Liver (tissue), 9 donors: ENCODE data around the gene UBA1. TPM values are rescaled to one million over a fixed set of nuclear protein-coding genes. Genes with fewer than 3 reads are reported as not detected.

Experiments used
- DNase-seq: peaks from one replicate; pipeline ENCODE4 v3.0.0-alpha.2; 2017; ENCODE audit warnings: low spot score
- H3K27ac ChIP-seq, 2 donors: one replicate each; pipeline ENCODE4 v1.7.0; 2013; ENCODE audit warnings: inconsistent platforms in 2 of 2, low read length in 2 of 2, control low read depth in 1 of 2, low read depth in 1 of 2, mild to moderate bottlenecking in 1 of 2
- H3K27me3 ChIP-seq, 4 donors: one replicate each; pipeline versions ENCODE4 v1.6.1 to v1.7.0; 2013; ENCODE audit warnings: low read length in 3 of 4, inconsistent platforms in 1 of 4, mild to moderate bottlenecking in 1 of 4, moderate library complexity in 1 of 4; ENCODE audit not compliant: control insufficient read depth in 4 of 4, insufficient read depth in 4 of 4
- H3K36me3 ChIP-seq, 4 donors: one replicate each; pipeline versions ENCODE4 v1.6.1 to v1.7.0; 2013; ENCODE audit warnings: low read length in 3 of 4, mild to moderate bottlenecking in 3 of 4, low read depth in 1 of 4, moderate library complexity in 1 of 4; ENCODE audit not compliant: control insufficient read depth in 4 of 4, insufficient read depth in 3 of 4
- H3K4me1 ChIP-seq, 4 donors: one replicate each; pipeline versions ENCODE4 v1.6.1 to v1.7.0; 2013; ENCODE audit warnings: low read length in 3 of 4, mild to moderate bottlenecking in 3 of 4, moderate library complexity in 1 of 4; ENCODE audit not compliant: control insufficient read depth in 4 of 4, insufficient read depth in 4 of 4
- H3K4me3 ChIP-seq, 3 donors: one replicate each; pipeline versions ENCODE4 v1.6.1 to v1.7.0; 2013; ENCODE audit warnings: low read length in 3 of 3, control low read depth in 1 of 3, low read depth in 1 of 3, mild to moderate bottlenecking in 1 of 3
- H3K9ac ChIP-seq, 2 donors: one replicate each; pipeline ENCODE4 v1.7.0; 2013; ENCODE audit warnings: low read length in 2 of 2, mild to moderate bottlenecking in 2 of 2, moderate library complexity in 2 of 2, control low read depth in 1 of 2, low read depth in 1 of 2
- H3K9me3 ChIP-seq, 4 donors: one replicate each; pipeline versions ENCODE4 v1.6.1 to v1.7.0; 2013; ENCODE audit warnings: low read length in 3 of 4; ENCODE audit not compliant: control insufficient read depth in 4 of 4
- EGR1 ChIP-seq, 2 donors: IDR thresholded peaks; 2 replicates each; pipeline ENCODE4 v1.6.1; 2016 to 2018; ENCODE audit warnings: antibody characterized with exemption in 2 of 2, low read depth in 2 of 2
- FOXA2 ChIP-seq: IDR thresholded peaks from 2 replicates; pipeline ENCODE4 v1.6.1; 2016; ENCODE audit warnings: antibody characterized with exemption
- HNF4A ChIP-seq, 2 donors: conservative IDR thresholded peaks; 2 replicates each; pipeline ENCODE4 v1.6.1; 2016; ENCODE audit warnings: antibody characterized with exemption in 2 of 2, mild to moderate bottlenecking in 2 of 2
- HNF4G ChIP-seq: IDR thresholded peaks from 2 replicates; pipeline ENCODE4 v1.6.1; 2016; ENCODE audit warnings: antibody characterized with exemption
- JUND ChIP-seq, 2 donors: IDR thresholded peaks; 2 replicates each; pipeline ENCODE4 v1.6.1; 2016; ENCODE audit warnings: antibody characterized with exemption in 2 of 2
- MAX ChIP-seq: IDR thresholded peaks from 2 replicates; pipeline ENCODE4 v1.6.1; 2016; ENCODE audit warnings: antibody characterized with exemption
- NR2F2 ChIP-seq: IDR thresholded peaks from 2 replicates; pipeline ENCODE4 v1.6.1; 2016; ENCODE audit warnings: antibody characterized with exemption
- REST ChIP-seq: IDR thresholded peaks from 2 replicates; pipeline ENCODE4 v1.6.1; 2016; ENCODE audit warnings: antibody characterized with exemption, mild to moderate bottlenecking
- RXRA ChIP-seq, 2 donors: IDR thresholded peaks; 2 replicates each; pipeline ENCODE4 v1.6.1; 2017 to 2018; ENCODE audit warnings: antibody characterized with exemption in 2 of 2, mild to moderate bottlenecking in 1 of 2
- SP1 ChIP-seq: IDR thresholded peaks from 2 replicates; pipeline ENCODE4 v1.6.1; 2018; ENCODE audit warnings: antibody characterized with exemption, mild to moderate bottlenecking
- ZBTB33 ChIP-seq: IDR thresholded peaks from 2 replicates; pipeline ENCODE4 v1.6.1; 2016; ENCODE audit warnings: antibody characterized with exemption
- WGBS: extraction: QIAGEN DNeasy Blood & Tissue Kit; methylation state at CpG from one replicate; pipeline ENCODE4 v1.1.7; 2013; 5-methylcytosine and 5-hydroxymethylcytosine counted together
- polyA plus RNA-seq, 2 donors: library from polyadenylated mRNA; stranded (reverse) in 1 of 2; unstranded in 1 of 2; fragments of 200-250 nt in 1 of 2; fragments of >200 nt in 1 of 2; fragmentation: Nextera tagmentation in 1 of 2; extraction: Ambion mirVana in 1 of 2; gene quantifications; one replicate each; pipeline versions ENCODE4 v1.2.1 to v1.2.3, GENCODE V29; 2013 to 2015
- total RNA-seq, 2 donors: library from RNA; depleted of rRNA; stranded (reverse); fragments of >200 nt; gene quantifications; one replicate each; pipeline ENCODE4 v1.2.3, GENCODE V29; 2014
- donor health status: healthy.
- donor health status: healthy.
- donor health status: healthy.
- donor health status: healthy.
- donor health status: healthy.

The UBA1 gene
- total and polyA plus RNA-seq, 4 donors, result 39.8 to 85.4 (median 68.7) TPM

- Histone ChIP-seq H3K9ac (no peak overlapping the region), H3K4me1 (peaks cover 7 to 18% (median 10%) of the 10 kb centered on the region in 4 donors), H3K36me3 (peaks cover 0 to 2% (median under 1%) of the 10 kb centered on the region in 4 donors), H3K4me3 (no peak overlapping the region), H3K27ac (no peak overlapping the region), H3K27me3 (no peaks in the 10 kb centered on the region), H3K9me3 (no peaks in the 10 kb centered on the region)
- DNase-seq, result no peak
- TF ChIP-seq MAX, result no peak
- TF ChIP-seq NR2F2, result no peak
- TF ChIP-seq SP1, result no peak
- TF ChIP-seq FOXA2, result no peak
- TF ChIP-seq HNF4A (conservative IDR thresholded peaks at IDR 0.05), result peak in 1 of 2 donors; percentile 37
- no peak for TF ChIP-seq REST
- no peak for TF ChIP-seq RXRA (IDR thresholded peaks at IDR 0.05)
These were observed 42.2 kb upstream of the UBA1 start for GRCh38 chrX:47151435-47151834.

GRCh38 chrX:47156611-47157520 is 36.8 kb upstream of the UBA1 start:
- Histone ChIP-seq H3K4me1 (no peaks in the 10 kb centered on the region), H3K9ac (no peak overlapping the region), H3K27ac (no peak overlapping the region), H3K9me3 (no peaks in the 10 kb centered on the region), H3K36me3 (peaks cover 0 to 13% (median 3%) of the 10 kb centered on the region in 4 donors), H3K4me3 (no peak overlapping the region), H3K27me3 (no peaks in the 10 kb centered on the region)
- TF ChIP-seq SP1, result no peak
- no peak for TF ChIP-seq RXRA (IDR thresholded peaks at IDR 0.05)
- no peak for TF ChIP-seq HNF4G
- TF ChIP-seq REST, result no peak
- TF ChIP-seq EGR1 (IDR thresholded peaks at IDR 0.05; ENCODE audit: low read depth in 2 of 2), result no peak
- no peak for TF ChIP-seq ZBTB33
- TF ChIP-seq JUND (IDR thresholded peaks at IDR 0.05), result no peak
- DNase-seq, result no peak
- 97% methylated on average over 26 of the region's 26 CpGs for WGBS
